Measurements from ENCODE around the gene PCBD1. TPM values are rescaled to one million over a fixed set of nuclear protein-coding genes. Genes with fewer than 3 reads are reported as not detected.

The PCBD1 gene
- total RNA-seq, 1 donor: 19.9 TPM

DNA sequence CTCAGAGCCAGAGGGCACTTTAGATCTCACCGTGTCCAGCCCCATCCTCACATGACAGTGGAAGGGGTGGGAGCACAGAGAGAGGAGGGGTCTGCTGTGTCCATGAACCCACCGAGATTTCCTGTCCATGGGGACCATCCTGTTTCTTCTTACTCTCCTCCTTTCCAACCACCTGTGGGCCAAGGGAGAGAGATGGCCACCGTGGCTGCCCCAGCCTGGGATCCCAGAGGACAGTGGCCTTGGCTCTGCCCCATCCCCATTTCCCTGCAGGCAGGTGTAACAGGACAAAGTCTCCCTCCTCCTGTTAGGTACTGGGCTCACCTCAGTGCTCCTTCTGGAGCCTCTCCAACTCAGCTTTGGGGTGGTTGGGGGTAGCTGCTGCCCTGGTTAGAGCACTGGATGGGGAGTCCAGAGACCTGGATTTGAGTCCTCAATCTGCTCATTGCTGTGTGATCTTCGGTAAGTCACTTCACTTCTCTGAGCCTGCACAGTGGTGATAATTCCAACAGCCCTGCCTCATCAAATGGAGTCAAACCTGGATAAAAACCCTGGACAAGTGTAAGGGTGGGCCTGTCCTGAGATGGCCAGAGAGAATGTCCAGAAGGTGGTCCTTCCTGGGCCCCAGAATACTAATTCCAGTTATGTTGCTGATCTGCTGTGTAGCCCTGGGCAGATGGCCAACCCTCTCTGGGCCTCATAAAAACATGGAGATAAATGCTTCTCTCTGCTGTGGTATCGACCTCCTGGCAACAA, 17.8 kb upstream of the PCBD1 start:
- Histone ChIP-seq H3K9me3 (ENCODE audit: low read depth, low read length) (no peaks in the 10 kb centered on the region), H3K4me2 (ENCODE audit: insufficient read depth, low read length) (no peak overlapping the region), H3K79me2 (ENCODE audit: insufficient read depth, low read length) (no peaks in the 10 kb centered on the region), H3K27me3 (ENCODE audit: insufficient read depth, low read length) (peaks cover 17% of the 10 kb centered on the region), H3K36me3 (ENCODE audit: insufficient read depth, low read length) (no peaks in the 10 kb centered on the region), H2AFZ (ENCODE audit: low read length) (no peak overlapping the region), H4K20me1 (ENCODE audit: insufficient read depth, low read length) (no peaks in the 10 kb centered on the region), H3K4me1 (ENCODE audit: insufficient read depth, low read length) (no peaks in the 10 kb centered on the region), H3K4me3 (ENCODE audit: insufficient read depth, low read length) (no peak overlapping the region), H3K27ac (ENCODE audit: low read depth, low read length) (no peak overlapping the region)
- TF ChIP-seq, protein P1, sequence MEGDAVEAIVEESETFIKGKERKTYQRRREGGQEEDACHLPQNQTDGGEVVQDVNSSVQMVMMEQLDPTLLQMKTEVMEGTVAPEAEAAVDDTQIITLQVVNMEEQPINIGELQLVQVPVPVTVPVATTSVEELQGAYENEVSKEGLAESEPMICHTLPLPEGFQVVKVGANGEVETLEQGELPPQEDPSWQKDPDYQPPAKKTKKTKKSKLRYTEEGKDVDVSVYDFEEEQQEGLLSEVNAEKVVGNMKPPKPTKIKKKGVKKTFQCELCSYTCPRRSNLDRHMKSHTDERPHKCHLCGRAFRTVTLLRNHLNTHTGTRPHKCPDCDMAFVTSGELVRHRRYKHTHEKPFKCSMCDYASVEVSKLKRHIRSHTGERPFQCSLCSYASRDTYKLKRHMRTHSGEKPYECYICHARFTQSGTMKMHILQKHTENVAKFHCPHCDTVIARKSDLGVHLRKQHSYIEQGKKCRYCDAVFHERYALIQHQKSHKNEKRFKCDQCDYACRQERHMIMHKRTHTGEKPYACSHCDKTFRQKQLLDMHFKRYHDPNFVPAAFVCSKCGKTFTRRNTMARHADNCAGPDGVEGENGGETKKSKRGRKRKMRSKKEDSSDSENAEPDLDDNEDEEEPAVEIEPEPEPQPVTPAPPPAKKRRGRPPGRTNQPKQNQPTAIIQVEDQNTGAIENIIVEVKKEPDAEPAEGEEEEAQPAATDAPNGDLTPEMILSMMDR (IDR thresholded peaks at IDR 0.05; ENCODE audit: extremely low read depth, low read depth, low read length): no peak
- peak; percentile 49 for DNase-seq (ENCODE audit: insufficient read length, low spot score, missing footprints)

DNA sequence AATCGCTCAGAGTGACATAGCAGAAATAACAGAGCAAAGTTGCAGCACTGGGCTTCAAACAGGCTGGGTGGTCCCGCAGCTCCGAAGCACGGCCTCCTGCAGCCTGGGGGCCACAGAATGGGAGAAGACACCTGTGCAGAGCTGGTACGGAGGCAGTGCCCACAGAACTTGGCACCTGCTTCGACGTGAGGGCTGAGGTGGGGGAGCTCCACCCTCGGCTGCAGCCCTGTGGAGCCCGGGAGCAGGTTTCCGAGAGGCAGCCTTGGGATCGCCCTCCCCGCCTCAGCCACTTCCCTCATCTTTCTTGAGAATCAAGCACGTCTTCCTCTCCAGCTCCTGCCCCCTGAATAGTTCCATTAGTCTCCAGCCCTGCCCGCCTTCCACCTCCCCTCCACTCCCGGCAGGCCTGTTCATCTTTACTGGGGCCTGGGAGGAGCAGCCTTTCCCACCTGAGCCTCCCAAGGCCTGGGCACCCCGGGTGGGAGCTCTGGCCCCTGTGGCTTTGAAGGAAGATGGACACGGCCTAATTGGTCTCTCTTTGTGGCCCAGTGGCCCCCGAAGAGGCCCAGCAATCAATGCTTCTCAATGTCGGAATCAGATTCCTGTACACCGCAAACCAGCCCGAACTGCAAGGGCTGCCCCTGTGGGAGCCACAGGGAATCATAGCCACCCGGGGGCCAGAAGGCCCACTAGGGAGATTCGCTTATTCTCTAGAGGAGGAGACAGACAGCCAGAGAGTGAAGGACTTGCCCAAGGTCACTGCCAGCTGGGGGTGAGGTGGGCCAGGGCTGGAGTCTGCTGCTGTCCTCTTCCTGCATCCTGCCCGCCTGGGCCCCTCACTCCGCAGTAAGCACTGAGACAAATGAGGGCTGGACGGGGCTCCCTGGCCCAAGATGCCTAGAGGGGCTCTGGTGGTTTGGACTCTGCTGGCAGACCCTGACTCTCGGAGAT, 17.0 kb upstream of the PCBD1 start:
- DNase-seq (ENCODE audit: insufficient read length, low spot score, missing footprints): peak; percentile 74
- Histone ChIP-seq H3K9me3 (ENCODE audit: low read depth, low read length) (no peaks in the 10 kb centered on the region), H3K4me2 (ENCODE audit: insufficient read depth, low read length) (no peak overlapping the region), H3K4me3 (ENCODE audit: insufficient read depth, low read length) (no peak overlapping the region), H3K36me3 (ENCODE audit: insufficient read depth, low read length) (no peaks in the 10 kb centered on the region), H2AFZ (ENCODE audit: low read length) (no peak overlapping the region), H3K27me3 (ENCODE audit: insufficient read depth, low read length) (peaks cover 26% of the 10 kb centered on the region), H3K27ac (ENCODE audit: low read depth, low read length) (no peak overlapping the region), H3K4me1 (ENCODE audit: insufficient read depth, low read length) (no peaks in the 10 kb centered on the region), H4K20me1 (ENCODE audit: insufficient read depth, low read length) (no peaks in the 10 kb centered on the region), H3K79me2 (ENCODE audit: insufficient read depth, low read length) (no peaks in the 10 kb centered on the region)
- TF ChIP-seq, protein P1 (IDR thresholded peaks at IDR 0.05; ENCODE audit: extremely low read depth, low read depth, low read length): no peak

DNA sequence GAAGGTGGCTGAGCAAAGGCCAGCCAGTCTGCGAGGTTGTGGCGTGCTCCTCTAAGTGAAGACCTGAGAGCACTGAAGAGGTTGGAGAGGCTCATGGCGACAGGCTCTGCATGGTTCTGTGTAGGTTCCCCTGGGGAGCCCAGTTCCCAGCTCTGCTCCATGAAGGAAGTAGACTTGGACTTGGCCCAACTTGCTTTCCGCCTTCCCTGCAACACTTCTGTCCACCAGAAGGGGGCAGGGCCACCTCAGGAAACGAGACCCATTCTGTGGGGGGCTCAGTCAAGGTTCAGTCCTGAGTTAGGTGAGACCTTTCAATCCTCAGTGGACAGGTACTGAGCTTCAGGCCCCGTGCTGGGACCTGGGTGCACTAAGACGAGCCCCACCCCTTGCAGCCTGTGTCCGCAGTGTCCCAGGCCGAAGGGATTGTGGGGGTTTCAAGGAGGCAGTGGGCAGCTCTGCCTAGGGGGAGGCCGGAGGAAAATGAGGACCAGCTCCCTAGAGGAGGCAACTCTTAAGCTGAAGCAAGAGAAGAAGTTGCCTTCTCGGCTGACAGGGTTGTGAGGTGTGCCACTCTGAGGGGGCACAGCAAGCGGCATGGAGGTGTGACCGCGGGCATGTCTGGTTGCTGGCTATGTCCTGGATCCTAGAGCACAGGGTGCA, 15.0 kb upstream of the PCBD1 start:
- Histone ChIP-seq H2AFZ (ENCODE audit: low read length) (no peak overlapping the region), H3K9me3 (ENCODE audit: low read depth, low read length) (no peaks in the 10 kb centered on the region), H3K4me2 (ENCODE audit: insufficient read depth, low read length) (no peak overlapping the region), H3K4me3 (ENCODE audit: insufficient read depth, low read length) (no peak overlapping the region), H3K36me3 (ENCODE audit: insufficient read depth, low read length) (no peaks in the 10 kb centered on the region), H3K79me2 (ENCODE audit: insufficient read depth, low read length) (no peaks in the 10 kb centered on the region), H3K27ac (ENCODE audit: low read depth, low read length) (no peak overlapping the region), H3K4me1 (ENCODE audit: insufficient read depth, low read length) (no peaks in the 10 kb centered on the region), H3K27me3 (ENCODE audit: insufficient read depth, low read length) (peaks cover 18% of the 10 kb centered on the region), H4K20me1 (ENCODE audit: insufficient read depth, low read length) (no peaks in the 10 kb centered on the region)
- TF ChIP-seq, protein P1 (IDR thresholded peaks at IDR 0.05; ENCODE audit: extremely low read depth, low read depth, low read length): peak; percentile 85
- DNase-seq (ENCODE audit: insufficient read length, low spot score, missing footprints): peak; percentile 95

Data from osteoblast (primary cell).